Measurements from ENCODE around the gene KLHL10. TPM values are rescaled to one million over a fixed set of nuclear protein-coding genes. Genes with fewer than 3 reads are reported as not detected.
"Not testable (repeated sequence)": the region's sequence is repeated elsewhere in the genome, so short reads cannot be mapped to it uniquely, and the experiment has no call there.

Gene KLHL10
- total RNA-seq, 4 donors from 2014 or later = 0.70 to 1.2 TPM; not detected in 2

DNA sequence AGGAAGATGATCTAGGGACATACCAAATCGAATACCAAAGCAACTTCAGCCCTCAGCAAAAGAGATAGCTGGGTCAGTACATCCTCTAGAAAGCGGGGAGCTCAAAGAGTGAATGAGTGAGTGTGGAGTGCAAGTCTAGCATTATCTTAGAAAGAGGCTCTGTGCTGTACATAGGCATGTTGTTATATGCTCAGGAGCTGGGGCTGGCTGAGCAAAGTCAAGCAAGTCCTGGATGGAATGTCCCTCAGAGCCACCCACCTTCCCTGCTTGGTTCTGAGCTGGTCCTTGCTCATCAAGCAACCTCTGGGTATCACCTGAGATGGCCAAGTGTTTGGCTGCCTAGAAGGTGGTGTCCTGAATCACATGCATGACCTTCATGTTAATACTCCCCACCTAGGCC, 32.5 kb downstream of the KLHL10 start:
- no peaks in the 10 kb centered on the region for H3K27me3 ChIP-seq
- H3K27ac ChIP-seq = no peak overlapping the region
- TF ChIP-seq CTCF (IDR thresholded peaks at IDR 0.05) (no peak), POLR2A (IDR thresholded peaks at IDR 0.05) (no peak)
- no peaks in the 10 kb centered on the region for H3K9me3 ChIP-seq
- no peak overlapping the region for H3K4me3 ChIP-seq
- H3K4me1 ChIP-seq = no peaks in the 10 kb centered on the region
- no peak for DNase-seq
- intact Hi-C loops (cut with DNase I; ENCODE audit: low total_unique reads) = no loop called here
- H3K36me3 ChIP-seq = no peaks in the 10 kb centered on the region

GRCh38 chr17:41870627-41871026, 33.0 kb downstream of the KLHL10 start:
- no peaks in the 10 kb centered on the region for H3K9me3 ChIP-seq
- no peaks in the 10 kb centered on the region for H3K36me3 ChIP-seq
- intact Hi-C loops (cut with DNase I; ENCODE audit: low total_unique reads) = no loop called here
- DNase-seq = no peak
- no peak for TF ChIP-seq CTCF (IDR thresholded peaks at IDR 0.05)
- no peak for TF ChIP-seq POLR2A (IDR thresholded peaks at IDR 0.05)
- H3K4me1 ChIP-seq = no peaks in the 10 kb centered on the region
- H3K27ac ChIP-seq = no peak overlapping the region
- H3K4me3 ChIP-seq = no peak overlapping the region
- H3K27me3 ChIP-seq = no peaks in the 10 kb centered on the region

GRCh38 chr17:41871789-41872188, 34.2 kb downstream of the KLHL10 start:
- intact Hi-C loops (cut with DNase I; ENCODE audit: low total_unique reads) = no loop called here
- no peak for DNase-seq
- no peak overlapping the region for H3K4me3 ChIP-seq
- no peaks in the 10 kb centered on the region for H3K4me1 ChIP-seq
- H3K36me3 ChIP-seq = no peaks in the 10 kb centered on the region
- no peaks in the 10 kb centered on the region for H3K9me3 ChIP-seq
- H3K27ac ChIP-seq = no peak overlapping the region
- TF ChIP-seq POLR2A (IDR thresholded peaks at IDR 0.05) (no peak), CTCF (IDR thresholded peaks at IDR 0.05) (no peak)
- H3K27me3 ChIP-seq = no peaks in the 10 kb centered on the region

- TF ChIP-seq POLR2A (IDR thresholded peaks at IDR 0.05) (no peak), CTCF (IDR thresholded peaks at IDR 0.05) (no peak)
- H3K36me3 ChIP-seq = no peaks in the 10 kb centered on the region
- intact Hi-C loops (cut with DNase I; ENCODE audit: low total_unique reads) = no loop called here
These were observed 36.1 kb downstream of the KLHL10 start for GRCh38 chr17:41873559-41874292.

DNA sequence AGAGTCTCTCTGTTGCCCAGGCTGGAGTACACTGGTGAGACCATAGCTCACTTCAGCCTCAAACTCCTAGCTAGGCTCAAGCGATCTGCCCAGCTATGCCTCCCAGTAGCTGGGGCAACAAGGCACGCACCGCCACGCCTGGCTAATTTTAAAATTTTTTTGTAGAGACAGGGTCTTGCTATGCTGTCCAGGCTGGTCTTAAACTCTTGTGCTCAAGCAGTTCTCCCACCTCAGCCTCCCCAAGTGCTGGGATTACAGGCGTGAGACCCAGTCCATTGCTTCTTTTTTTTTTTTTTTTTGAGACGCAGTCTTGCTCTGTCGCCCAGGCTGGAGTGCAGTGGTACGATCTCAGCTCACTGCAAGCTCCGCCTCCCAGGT, 36.7 kb downstream of the KLHL10 start:
- H3K4me3 ChIP-seq; H3K27ac ChIP-seq; intact Hi-C loops (cut with DNase I; ENCODE audit: low total_unique reads); H3K4me1 ChIP-seq; H3K36me3 ChIP-seq; H3K9me3 ChIP-seq; H3K27me3 ChIP-seq; DNase-seq: not testable (repeated sequence)

More at GRCh38 chr17:41873559-41874292, 36.1 kb downstream of the KLHL10 start:
- no peak for DNase-seq
- H3K4me3 ChIP-seq = no peak overlapping the region
- no peak overlapping the region for H3K27ac ChIP-seq
- H3K27me3 ChIP-seq = no peaks in the 10 kb centered on the region
- no peaks in the 10 kb centered on the region for H3K9me3 ChIP-seq
- H3K4me1 ChIP-seq = no peaks in the 10 kb centered on the region

DNA sequence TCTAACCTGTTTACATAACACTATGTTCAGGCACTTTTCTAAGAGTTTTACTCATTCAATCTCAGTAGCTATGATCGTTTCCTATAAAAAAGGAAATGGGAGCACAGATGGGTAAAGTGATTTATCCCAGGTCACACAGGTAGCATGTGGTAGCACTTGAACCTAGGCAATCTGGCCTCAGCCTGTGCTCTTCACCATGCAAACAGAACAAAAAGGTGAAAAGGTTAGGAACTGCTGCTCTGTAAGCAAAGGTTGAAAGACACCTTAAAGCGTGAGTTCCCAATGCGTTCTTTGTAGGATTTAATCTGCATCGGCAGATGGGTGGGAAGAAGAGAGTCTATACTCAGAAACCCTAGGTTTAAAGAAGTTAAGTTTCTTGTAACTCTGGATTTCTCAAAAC, 42.5 kb downstream of the KLHL10 start:
- Histone ChIP-seq H3K9me3 (no peaks in the 10 kb centered on the region), H3K36me3 (no peaks in the 10 kb centered on the region)
- TF ChIP-seq CTCF (IDR thresholded peaks at IDR 0.05) (no peak), POLR2A (IDR thresholded peaks at IDR 0.05) (no peak)

More for the DNA sequence above, 42.5 kb downstream of the KLHL10 start:
- H3K27ac ChIP-seq = no peak overlapping the region
- H3K27me3 ChIP-seq = no peaks in the 10 kb centered on the region
- intact Hi-C loops (cut with DNase I; ENCODE audit: low total_unique reads) = no loop called here
- no peak for DNase-seq
- no peaks in the 10 kb centered on the region for H3K4me1 ChIP-seq
- no peak overlapping the region for H3K4me3 ChIP-seq

Measured in uterus (tissue), 4 donors.